ENCODE data around the gene CCDC33.

GRCh38 chr15:74263466-74263865 lies 27.3 kb downstream of the CCDC33 start:
- TF ChIP-seq CTCF (IDR thresholded peaks at IDR 0.05; ENCODE audit: insufficient read depth, low read depth, low read length) (no peak), EZH2 (IDR thresholded peaks at IDR 0.05; ENCODE audit: insufficient read depth, low read length) (no peak)
